HG03064 (cell line): ENCODE results near the gene HS3ST3A1.

ENCODE experiments used
- ATAC-seq: cut with Tn5 transposase; IDR thresholded peaks from one replicate; pipeline ENCODE4 v1.9.1; 2021; ENCODE audit warnings: low read depth; ENCODE audit not compliant: unreplicated experiment

Gene HS3ST3A1

GRCh38 chr17:13601776-13602551 lies at the start of gene HS3ST3A1:
Gene HS3ST3A1, minus strand, starts transcription at chr17:13601929. Its CDS starts 800 bp downstream, at chr17:13601129.
- ATAC-seq: no peak

- no peak for ATAC-seq
Observed at GRCh38 chr17:13650096-13650675, 48.5 kb upstream of the HS3ST3A1 start.

- ATAC-seq: no peak
Observed at GRCh38 chr17:13647543-13648021, 45.9 kb upstream of the HS3ST3A1 start.

- no peak for ATAC-seq
Observed at GRCh38 chr17:13646969-13647542, 45.3 kb upstream of the HS3ST3A1 start.

- no peak for ATAC-seq
Observed at GRCh38 chr17:13646411-13646810, 44.7 kb upstream of the HS3ST3A1 start.

- ATAC-seq: no peak
Observed at GRCh38 chr17:13643180-13643579, 41.5 kb upstream of the HS3ST3A1 start.

GRCh38 chr17:13642188-13642587 lies 40.5 kb upstream of the HS3ST3A1 start:
- no peak for ATAC-seq

GRCh38 chr17:13640551-13640950 lies 38.8 kb upstream of the HS3ST3A1 start:
- ATAC-seq: no peak

- ATAC-seq: no peak
Observed at GRCh38 chr17:13638855-13639458, 37.2 kb upstream of the HS3ST3A1 start.

- no peak for ATAC-seq
Observed at GRCh38 chr17:13636951-13637350, 35.2 kb upstream of the HS3ST3A1 start.

- no peak for ATAC-seq
Observed at GRCh38 chr17:13635951-13636350, 34.2 kb upstream of the HS3ST3A1 start.

- no peak for ATAC-seq
Observed at GRCh38 chr17:13634021-13634420, 32.3 kb upstream of the HS3ST3A1 start.

- no peak for ATAC-seq
Observed at GRCh38 chr17:13631529-13631928, 29.8 kb upstream of the HS3ST3A1 start.

GRCh38 chr17:13626703-13627102 lies 25.0 kb upstream of the HS3ST3A1 start:
- ATAC-seq: no peak

GRCh38 chr17:13619462-13619861 lies 17.7 kb upstream of the HS3ST3A1 start:
- no peak for ATAC-seq

- ATAC-seq: no peak
Observed at GRCh38 chr17:13616031-13616430, 14.3 kb upstream of the HS3ST3A1 start.

- no peak for ATAC-seq
Observed at GRCh38 chr17:13609941-13610340, 8.2 kb upstream of the HS3ST3A1 start.

- no peak for ATAC-seq
Observed at GRCh38 chr17:13601322-13601775, 380 bp downstream of the HS3ST3A1 start.

GRCh38 chr17:13600475-13601321 lies 1.0 kb downstream of the HS3ST3A1 start:
- no peak for ATAC-seq

GRCh38 chr17:13599864-13600263 lies 1.9 kb downstream of the HS3ST3A1 start:
- ATAC-seq: no peak
